Right lung (tissue), 5 donors: ENCODE measurements around the gene SLFNL1. TPM values are rescaled to one million over a fixed set of nuclear protein-coding genes. Genes with fewer than 3 reads are reported as not detected.
A peak's percentile ranks its signal among the peaks of the same experiment; 100 is the strongest.

ENCODE experiments used
- DNase-seq, 2 donors: peaks; one replicate each; pipeline ENCODE4 v3.0.0-alpha.2; 2013
- polyA plus RNA-seq, 5 donors: library from polyadenylated mRNA; unstranded; fragments of 120-200 nt; gene quantifications; one replicate each; pipeline versions ENCODE4 v1.2.1 to v1.2.3, GENCODE V29; 2013; ENCODE audit warnings: inconsistent platforms in 1 of 5, low replicate concordance in 1 of 5; ENCODE audit not compliant: insufficient read length in 5 of 5, insufficient read depth in 1 of 5

Gene SLFNL1
- polyA plus RNA-seq, 5 donors, result 0.59 to 2.3 (median 0.96) TPM

GRCh38 chr1:40987439-40988276, 33.9 kb downstream of the SLFNL1 start:
- no peak for DNase-seq

- DNase-seq, result no peak
Measured at GRCh38 chr1:40986956-40987355, 34.6 kb downstream of the SLFNL1 start.

- no peak for DNase-seq
Measured at GRCh38 chr1:40986328-40986783, 35.2 kb downstream of the SLFNL1 start.

- DNase-seq, result no peak
Measured at GRCh38 chr1:40985875-40986274, 35.6 kb downstream of the SLFNL1 start.

GRCh38 chr1:40985161-40985560, 36.4 kb downstream of the SLFNL1 start:
- DNase-seq, result no peak

- DNase-seq, result no peak
Measured at GRCh38 chr1:40984531-40984930, 37.0 kb downstream of the SLFNL1 start.

GRCh38 chr1:40984066-40984465, 37.5 kb downstream of the SLFNL1 start:
- DNase-seq, result no peak

- DNase-seq, result no peak
Measured at GRCh38 chr1:40983286-40983685, 38.2 kb downstream of the SLFNL1 start.

GRCh38 chr1:40982721-40983120, 38.8 kb downstream of the SLFNL1 start:
- DNase-seq, result no peak

- DNase-seq, result no peak
Measured at GRCh38 chr1:40981691-40982448, 39.7 kb downstream of the SLFNL1 start.

- no peak for DNase-seq
Measured at GRCh38 chr1:40980453-40981121, 40.9 kb downstream of the SLFNL1 start.

GRCh38 chr1:40980068-40980452, 41.5 kb downstream of the SLFNL1 start:
- DNase-seq, result no peak

- DNase-seq, result peak; percentile 96 to 97
Measured at GRCh38 chr1:40979241-40980067, 42.1 kb downstream of the SLFNL1 start, which contains the start of gene CTPS1. CTPS1 (plus strand) TSS chr1:40979696; CDS start chr1:40983291, 3,595 bp downstream.

GRCh38 chr1:40978886-40979240, 42.7 kb downstream of the SLFNL1 start:
- DNase-seq, result no peak

GRCh38 chr1:40977716-40978115, 43.8 kb downstream of the SLFNL1 start:
- DNase-seq, result no peak

GRCh38 chr1:40976952-40977690, 44.4 kb downstream of the SLFNL1 start:
- no peak for DNase-seq

- no peak for DNase-seq
Measured at GRCh38 chr1:40974945-40975344, 46.6 kb downstream of the SLFNL1 start.

- no peak for DNase-seq
Measured at GRCh38 chr1:40973912-40974311, 47.6 kb downstream of the SLFNL1 start.

- no peak for DNase-seq
Measured at GRCh38 chr1:40971966-40972365, 49.6 kb downstream of the SLFNL1 start.

- DNase-seq, result no peak
Measured at GRCh38 chr1:40969445-40969844, 52.1 kb downstream of the SLFNL1 start.

GRCh38 chr1:40966417-40966816, 55.1 kb downstream of the SLFNL1 start:
- DNase-seq, result no peak
